IPS-18c (cell line): Measurements from ENCODE around the gene ARHGEF3.

ENCODE experiments used
- H3K4me3 ChIP-seq: 2 replicates; pipeline ENCODE4 v1.7.0; 2013; ENCODE audit warnings: low read depth, mild to moderate bottlenecking, low read length, moderate library complexity; ENCODE audit not compliant: insufficient read depth
- H3K9me3 ChIP-seq: one replicate; pipeline ENCODE4 v1.6.1; 2013; ENCODE audit warnings: mild to moderate bottlenecking, low read length, moderate library complexity; ENCODE audit not compliant: control insufficient read depth, insufficient read depth

The ARHGEF3 gene

DNA sequence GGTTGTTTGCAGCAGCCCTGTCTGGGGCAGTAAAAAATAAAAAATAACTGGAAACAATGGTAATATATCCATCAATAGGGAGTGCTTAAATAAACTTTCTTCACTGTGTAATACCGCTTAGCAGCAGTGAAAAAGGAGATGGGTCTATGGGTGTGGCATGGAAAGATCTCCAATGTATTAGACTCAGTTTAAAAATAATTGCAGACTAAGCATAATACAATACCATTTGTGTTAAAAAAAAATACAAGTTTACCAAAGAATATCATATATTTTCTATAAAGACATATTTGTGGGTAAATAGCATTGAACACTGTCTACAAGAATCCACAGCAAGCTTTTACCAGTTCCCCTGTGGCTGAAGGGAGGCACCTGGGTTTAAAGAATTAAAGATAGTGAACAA, 1.0 kb upstream of the ARHGEF3 start:
- no peak overlapping the region for H3K4me3 ChIP-seq
- H3K9me3 ChIP-seq: no peaks in the 10 kb centered on the region

DNA sequence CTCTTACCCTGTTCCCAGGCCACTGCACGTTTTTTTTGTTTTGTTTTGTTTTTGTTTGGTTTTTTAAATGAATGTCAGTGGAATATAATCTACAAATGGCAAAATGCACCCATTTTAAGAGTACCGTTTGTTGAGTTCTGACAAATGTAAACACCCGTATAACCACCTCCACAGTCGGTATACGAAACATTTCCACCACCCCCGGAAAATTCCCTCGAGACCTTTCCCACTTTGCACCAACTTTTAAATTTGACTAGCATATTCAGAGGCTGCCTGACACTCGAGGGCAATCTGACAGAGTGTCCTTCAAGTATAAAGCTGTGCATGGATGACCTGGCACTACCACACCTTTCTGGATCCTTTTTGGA, 613 bp upstream of the ARHGEF3 start:
- no peaks in the 10 kb centered on the region for H3K9me3 ChIP-seq
- H3K4me3 ChIP-seq: peak overlapping the region; percentile 78; the same call in 1 of the 2 replicates

GRCh38 chr3:56800832-56801661, 702 bp downstream of the ARHGEF3 start:
- Histone ChIP-seq H3K4me3 (peak overlapping the region; percentile 78), H3K9me3 (no peaks in the 10 kb centered on the region)

DNA sequence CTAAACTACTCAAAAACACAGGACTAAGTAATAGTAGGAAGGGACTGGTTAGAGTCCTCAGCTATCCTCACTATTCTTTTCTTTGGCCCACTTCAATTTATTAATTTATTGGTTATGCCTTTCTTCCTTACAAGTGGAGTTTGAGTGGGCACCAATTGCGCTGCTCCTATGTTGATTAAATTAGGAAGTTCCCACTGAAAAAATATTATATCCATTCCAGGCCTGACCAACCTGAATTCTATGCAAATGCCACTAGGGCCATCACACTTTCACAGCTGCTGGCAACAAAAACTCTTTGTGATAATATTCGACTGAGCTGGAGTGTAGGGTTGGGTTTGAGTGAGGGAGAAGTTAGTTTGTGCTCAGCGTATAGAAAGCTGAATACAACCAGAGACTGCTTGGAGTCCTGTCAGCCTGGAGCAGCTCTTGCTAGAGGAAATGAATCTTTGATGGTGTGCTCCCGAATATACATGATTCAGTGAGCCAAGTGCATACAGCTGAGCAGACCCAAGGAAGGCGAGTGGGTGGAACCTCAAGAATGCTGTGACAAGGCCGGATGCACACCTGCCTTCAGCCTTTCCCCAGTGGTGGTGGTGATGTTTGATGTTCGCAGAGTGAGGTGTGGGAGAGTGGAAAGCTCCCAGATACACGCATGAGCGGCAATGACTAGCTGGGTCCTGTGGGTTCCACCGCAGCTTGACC, 1.5 kb downstream of the ARHGEF3 start:
- no peaks in the 10 kb centered on the region for H3K9me3 ChIP-seq
- H3K4me3 ChIP-seq: no peak overlapping the region

GRCh38 chr3:56799251-56799882, 2.4 kb downstream of the ARHGEF3 start:
- Histone ChIP-seq H3K4me3 (no peak overlapping the region), H3K9me3 (no peaks in the 10 kb centered on the region)

GRCh38 chr3:56796996-56797395, 4.8 kb downstream of the ARHGEF3 start:
- H3K4me3 ChIP-seq: no peak overlapping the region

DNA sequence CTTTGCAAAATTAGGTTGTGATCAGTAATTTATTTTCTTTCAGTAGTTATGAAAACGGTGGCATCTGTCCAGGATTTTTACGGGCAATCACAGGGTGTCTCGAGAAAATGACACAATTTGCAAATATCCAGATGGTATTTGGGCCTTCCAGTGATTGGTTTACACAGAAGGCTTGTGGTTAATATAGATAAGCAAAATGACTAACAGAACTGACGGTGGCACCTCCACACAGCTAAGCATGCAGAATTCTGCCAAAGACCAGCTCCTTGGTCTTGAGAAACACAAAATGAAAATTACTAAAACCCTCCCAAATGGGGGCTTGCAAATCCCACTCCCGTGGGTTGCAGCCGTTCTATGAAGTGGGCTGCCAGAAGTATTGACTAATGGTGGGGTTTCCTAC, 5.5 kb downstream of the ARHGEF3 start:
- H3K4me3 ChIP-seq: no peak overlapping the region
- no peaks in the 10 kb centered on the region for H3K9me3 ChIP-seq

More at GRCh38 chr3:56796996-56797395, 4.8 kb downstream of the ARHGEF3 start:
- H3K9me3 ChIP-seq: no peaks in the 10 kb centered on the region

DNA sequence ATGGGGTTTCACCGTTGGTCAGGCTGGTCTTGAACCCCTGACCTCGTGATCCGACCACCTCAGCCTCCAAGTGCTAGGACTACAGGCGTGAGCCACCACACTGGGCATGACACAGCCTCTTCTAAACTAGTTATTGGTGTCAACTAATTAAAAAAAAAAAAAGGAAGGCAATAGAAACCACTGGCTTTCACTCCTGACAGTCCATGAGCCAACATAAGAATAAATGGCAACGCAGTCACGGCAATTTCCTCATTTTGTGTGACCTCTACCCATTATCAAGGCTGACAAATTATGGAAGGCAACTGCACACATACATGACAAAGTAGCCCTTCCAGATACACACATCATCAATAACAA, 5.9 kb downstream of the ARHGEF3 start:
- Histone ChIP-seq H3K4me3 (no peak overlapping the region), H3K9me3 (no peaks in the 10 kb centered on the region)

GRCh38 chr3:56795097-56795828, 6.5 kb downstream of the ARHGEF3 start:
- Histone ChIP-seq H3K9me3 (no peaks in the 10 kb centered on the region), H3K4me3 (no peak overlapping the region)

DNA sequence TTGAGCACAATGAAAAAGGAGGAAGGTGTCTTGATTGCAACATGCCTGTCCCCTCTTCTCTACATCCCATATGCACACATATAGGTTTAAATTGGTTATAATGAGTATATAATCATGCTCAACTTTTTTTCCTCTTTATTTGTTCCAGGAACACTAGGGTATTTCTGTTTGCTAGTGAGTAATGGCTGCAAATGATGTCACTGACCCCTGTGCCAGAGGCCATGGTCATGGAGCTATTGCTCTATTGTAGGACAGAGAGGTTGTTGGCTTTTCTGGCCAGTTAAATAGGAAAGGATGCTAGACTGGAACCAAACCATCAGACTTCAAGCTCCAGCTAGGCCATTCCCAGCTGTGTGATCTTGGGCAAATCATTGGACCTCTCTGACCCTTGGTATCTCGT, 9.6 kb downstream of the ARHGEF3 start:
- no peaks in the 10 kb centered on the region for H3K9me3 ChIP-seq
- no peak overlapping the region for H3K4me3 ChIP-seq

DNA sequence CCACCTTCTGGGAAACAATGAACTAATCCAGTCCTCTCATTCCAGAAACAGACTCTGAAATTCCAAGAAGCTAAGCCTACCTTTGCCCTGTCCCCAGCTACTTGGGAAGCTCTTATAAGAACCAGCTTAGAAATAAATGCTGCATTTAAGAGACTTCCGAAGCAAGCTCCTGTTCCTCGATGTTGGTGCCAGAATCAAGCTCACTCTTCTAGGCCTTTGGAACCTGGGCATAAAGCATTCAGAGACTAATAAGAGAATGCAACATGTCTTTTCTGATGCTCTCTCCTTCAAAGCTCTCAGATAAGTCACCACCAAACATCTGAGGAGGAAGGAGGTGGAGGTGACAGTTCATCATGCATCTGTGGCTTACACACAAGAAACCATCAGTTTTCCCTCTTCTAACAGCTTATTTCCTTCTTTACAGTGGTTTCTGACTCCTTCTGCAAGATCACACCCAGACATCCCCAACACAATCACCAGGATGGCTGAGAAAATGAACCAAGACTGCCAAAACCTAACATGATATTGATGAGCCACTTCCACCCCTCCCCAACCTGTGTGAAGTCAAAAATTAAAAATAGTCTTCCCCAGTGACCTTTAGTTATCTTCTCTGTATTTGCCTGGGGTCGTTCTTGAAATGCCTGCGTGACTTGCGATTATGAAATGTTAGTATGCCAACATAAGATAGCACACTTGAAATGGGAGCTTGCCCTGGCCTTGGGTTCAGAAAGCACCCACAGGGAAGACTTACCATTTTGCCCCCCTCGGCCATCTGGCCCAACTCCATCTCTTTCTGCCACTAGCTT, 11.5 kb downstream of the ARHGEF3 start:
- Histone ChIP-seq H3K9me3 (no peaks in the 10 kb centered on the region), H3K4me3 (no peak overlapping the region)

DNA sequence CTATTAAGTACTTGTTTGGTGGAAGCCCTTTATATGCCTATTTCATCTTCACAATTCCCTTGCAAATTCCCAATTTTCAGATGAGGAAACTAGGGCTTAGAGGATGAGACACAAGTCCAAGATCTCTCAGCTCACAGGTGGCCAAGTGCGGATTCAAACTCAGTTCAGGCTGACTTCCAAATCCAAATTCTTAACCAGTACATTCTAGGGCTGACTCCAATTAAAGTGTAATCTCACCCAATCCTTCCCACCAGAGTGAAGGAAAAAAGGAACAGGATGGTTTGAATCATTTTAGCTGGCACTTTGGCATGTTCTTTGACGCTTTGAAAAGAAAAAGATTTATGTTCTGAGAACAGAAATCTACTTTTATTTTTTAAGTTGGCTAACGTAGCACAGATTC, 12.7 kb downstream of the ARHGEF3 start:
- Histone ChIP-seq H3K4me3 (no peak overlapping the region), H3K9me3 (no peaks in the 10 kb centered on the region)

DNA sequence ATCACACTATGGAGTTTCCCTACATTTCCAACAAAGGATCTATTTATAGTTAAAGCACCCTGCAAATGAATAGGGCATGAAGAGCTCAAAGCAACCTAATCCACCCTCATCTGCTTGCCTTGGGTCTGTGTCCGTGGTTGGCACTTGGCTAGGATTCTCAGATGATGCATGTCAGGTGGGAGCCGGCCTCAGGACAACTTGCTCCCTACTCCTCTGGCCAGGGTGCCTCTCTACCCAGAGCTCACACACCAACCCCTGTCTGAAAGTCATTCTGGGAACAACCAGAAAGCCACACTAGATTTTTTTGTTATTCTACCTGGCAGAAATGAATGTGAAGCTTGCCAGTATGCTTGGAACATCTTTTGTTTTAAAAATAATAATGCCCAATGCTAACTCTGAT, 13.2 kb downstream of the ARHGEF3 start:
- no peaks in the 10 kb centered on the region for H3K9me3 ChIP-seq
- no peak overlapping the region for H3K4me3 ChIP-seq

DNA sequence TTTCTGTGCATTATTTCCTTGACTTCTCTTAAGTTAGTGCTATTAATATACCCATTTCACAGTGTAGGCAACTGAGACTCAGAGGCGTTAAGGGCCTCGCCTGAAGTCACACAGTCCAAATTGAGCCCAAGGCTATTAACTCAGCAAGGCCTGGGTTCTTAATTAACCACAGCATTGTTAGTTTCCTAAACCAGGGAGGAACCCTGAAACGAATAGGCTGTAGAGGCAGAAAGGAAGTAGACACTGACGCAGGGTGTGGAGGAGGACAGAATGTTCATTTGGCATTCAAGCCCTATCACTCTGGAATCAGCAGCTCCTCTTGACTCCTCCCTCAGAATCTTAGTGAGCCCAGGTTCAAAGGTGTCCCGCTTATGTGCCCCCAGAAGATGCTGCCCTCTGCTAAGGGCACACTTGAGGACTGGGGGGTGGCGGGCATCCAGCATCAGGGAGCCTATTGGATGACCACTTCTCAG, 13.9 kb downstream of the ARHGEF3 start:
- H3K9me3 ChIP-seq: no peaks in the 10 kb centered on the region
- H3K4me3 ChIP-seq: no peak overlapping the region

DNA sequence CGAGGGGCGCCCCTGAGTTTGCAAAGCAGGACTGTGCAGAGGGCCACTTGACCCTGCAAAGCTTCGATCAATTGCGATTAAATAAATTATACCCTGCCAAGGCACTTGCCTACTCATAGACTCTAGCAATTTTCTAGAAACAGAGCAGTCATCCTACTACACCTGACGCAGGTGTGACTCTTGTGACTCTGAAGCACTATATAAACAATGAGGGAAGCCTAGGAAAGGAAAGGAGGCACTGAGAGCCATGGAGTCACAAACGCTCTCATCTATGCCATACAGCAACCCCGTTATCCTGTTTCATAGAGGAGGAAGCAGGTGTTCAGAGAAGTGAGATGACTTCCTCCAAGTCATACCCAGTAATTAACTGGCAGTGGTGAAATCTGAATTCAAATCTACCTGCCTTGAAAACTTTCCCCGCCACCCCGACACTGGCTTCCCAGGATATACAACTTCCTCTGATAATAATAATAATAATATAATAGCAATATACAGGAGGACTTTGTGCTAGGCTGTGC, 14.4 kb downstream of the ARHGEF3 start:
- H3K9me3 ChIP-seq: no peaks in the 10 kb centered on the region
- H3K4me3 ChIP-seq: no peak overlapping the region

- Histone ChIP-seq H3K4me3 (no peak overlapping the region), H3K9me3 (no peaks in the 10 kb centered on the region)
Measured at GRCh38 chr3:56785499-56785898, 16.2 kb downstream of the ARHGEF3 start.
